ENCODE data around the gene PTPMT1.
"Not testable (repeated sequence)": the region's sequence is repeated elsewhere in the genome, so short reads cannot be mapped to it uniquely, and the experiment has no call there.

The PTPMT1 gene

DNA sequence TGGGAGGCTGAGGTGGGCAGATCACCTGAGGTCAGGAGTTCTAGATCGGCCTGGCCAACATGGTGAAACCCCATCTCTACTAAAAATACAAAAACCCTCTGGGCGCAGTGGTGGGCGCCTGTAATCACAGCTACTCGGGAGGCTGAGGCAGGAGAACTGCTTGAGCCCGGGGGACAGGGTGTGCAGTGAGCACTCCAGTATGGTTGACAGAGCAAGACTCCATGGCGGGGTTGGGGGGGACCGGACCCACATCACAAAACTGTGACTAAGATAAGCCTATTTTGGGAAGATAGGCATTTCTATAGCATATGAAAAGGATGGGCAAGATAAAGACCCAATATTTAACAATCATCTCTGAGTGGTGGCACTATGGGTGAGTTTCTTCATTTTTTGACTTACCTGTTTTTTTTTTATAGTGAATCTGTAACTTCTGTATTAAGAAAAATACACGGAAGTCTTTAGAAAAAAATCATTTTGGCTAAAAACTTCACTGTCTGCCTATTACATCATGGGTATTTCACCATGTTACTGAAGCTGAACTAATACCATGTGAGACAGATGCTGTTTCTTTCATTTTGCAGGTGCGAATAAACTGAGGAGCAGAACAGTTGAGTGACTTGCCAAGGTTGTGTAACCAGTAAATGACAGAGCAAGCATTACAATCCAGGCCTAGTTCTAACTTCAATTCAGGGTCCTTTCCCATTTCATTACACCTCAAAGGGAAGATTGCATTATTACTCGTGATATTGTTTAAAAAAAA, 14.9 kb upstream of the PTPMT1 start:
- no peak for DNase-seq

DNA sequence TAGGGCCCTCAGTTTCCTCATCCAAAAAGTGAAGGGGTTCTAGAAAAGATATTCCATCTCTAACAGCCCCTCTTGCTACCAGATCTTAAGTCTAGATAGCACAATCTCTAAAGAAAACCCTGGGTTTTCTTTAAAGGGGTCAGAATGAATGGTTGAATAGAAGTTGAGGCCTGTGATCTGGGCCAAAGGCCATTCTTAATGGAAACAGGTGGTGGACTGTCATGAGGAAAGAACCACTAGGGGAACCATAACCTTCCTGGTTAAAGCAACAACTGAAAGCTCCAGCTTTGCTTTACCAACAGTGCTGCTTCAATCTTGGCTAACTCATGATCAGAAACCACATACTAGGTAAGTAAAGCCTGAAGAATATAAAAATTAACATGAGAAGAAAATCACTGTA, 14.3 kb upstream of the PTPMT1 start:
- DNase-seq: no peak

DNA sequence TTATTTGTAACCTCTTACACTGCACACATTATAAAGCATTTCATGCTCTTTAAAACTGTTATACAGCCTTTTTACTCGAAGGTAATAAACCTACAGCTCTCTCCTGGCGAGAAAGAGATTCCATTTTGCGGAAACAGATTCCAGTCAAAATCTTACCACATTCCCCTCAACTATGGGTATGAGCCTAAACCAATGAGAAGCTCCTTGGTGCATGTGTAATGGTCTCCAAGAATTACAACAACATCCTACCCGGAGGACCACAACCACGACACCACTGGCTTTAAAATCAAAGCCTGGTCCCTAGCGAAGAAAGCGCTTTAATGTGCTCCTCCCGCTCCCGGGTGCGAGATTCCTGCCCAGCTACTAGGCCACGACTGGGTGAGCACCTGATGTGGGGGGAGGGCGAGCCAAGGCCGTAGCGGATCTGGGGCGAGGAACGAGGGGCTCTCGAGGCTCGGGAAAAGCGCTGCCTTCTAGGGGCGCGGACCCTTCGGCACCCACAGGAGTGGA, 13.3 kb upstream of the PTPMT1 start:
- no peak for DNase-seq

- peak; percentile 83 for DNase-seq
Measured at GRCh38 chr11:47552566-47553405, 12.6 kb upstream of the PTPMT1 start, which contains the start of gene CELF1. Gene CELF1 (minus strand): TSS chr11:47553132. CDS start chr11:47499523, 53,609 bp downstream.

GRCh38 chr11:47553406-47553743, 12.0 kb upstream of the PTPMT1 start:
- no peak for DNase-seq

DNA sequence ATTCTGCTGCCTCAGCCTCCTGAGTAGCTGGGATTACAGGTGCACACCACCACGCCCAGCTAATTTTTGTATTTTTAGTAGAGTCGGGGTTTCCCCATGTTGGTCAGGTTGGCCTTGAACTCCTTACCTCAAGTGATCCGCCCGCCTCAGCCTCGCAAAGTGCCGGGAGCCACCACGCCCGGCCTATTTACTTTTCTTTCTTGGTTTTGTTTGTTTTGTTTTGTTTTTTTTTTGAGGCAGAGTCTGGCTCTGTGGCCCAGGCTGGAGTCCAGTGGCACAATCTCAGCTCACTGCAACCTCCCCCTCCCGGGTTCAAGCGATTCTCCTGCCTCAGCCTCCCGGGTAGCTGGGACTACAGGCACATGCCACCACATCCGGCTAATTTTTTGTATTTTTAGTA, 8.4 kb upstream of the PTPMT1 start:
- not testable (repeated sequence) for DNase-seq

DNA sequence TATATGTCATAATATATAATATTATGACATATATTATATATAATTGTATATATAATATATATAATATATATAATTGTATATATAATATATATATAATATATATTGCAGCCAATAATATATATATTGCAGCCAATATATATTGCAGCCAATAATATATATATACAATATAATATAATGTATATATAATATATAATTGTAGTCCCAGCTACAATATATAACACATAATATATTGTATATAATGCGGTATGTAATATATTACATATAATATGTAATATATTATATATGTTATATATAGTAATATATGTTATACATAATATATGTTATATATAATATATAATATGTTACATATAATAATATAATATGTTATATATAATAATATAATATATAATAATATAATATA, 6.7 kb upstream of the PTPMT1 start:
- no peak for DNase-seq

- no peak for DNase-seq
Measured at GRCh38 chr11:47560426-47560825, 5.0 kb upstream of the PTPMT1 start.

DNA sequence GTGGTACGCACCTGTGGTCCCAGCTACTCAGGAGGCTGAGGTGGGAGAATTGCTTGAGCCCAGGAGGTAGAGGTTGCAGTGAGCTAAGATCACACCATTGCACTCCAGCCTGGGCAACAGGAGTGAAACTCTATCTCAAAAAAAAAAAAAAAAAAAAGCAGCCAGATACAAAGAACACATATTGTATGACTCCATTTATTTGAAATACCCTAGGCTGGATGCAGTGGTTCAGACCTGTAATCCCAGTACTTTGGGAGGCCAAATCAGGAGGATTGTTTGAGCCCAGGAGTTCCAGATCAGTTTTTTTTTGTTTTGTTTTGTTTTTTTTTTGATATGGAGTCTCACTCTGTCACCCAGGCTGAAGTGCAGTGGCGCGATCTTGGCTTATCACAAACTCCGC, 3.0 kb upstream of the PTPMT1 start:
- DNase-seq: not testable (repeated sequence)

- not testable (repeated sequence) for DNase-seq
Measured at GRCh38 chr11:47564366-47564765, 1.0 kb upstream of the PTPMT1 start.

DNA sequence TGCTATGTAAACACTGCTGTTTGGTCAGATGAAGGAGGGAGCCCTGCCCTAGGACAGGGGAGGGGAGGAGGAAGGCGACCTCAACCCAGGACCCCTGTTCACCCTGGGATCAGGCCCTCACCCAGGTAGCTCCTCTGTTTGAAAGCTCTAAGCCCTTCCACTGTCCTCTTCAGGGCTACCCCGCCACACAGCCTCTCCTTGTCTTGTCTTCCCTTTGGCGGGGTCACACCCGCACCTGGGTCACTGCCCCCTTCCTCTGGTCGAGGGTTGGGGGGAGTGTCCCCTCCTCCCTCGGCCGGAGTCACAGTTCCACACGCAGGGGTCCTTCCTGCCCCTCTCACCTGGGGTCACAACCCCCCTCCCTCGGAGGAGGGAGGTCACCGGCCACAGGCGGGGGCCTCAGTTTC, 463 bp upstream of the PTPMT1 start:
- DNase-seq: no peak

GRCh38 chr11:47566149-47566698, 825 bp downstream of the PTPMT1 start:
- no peak for DNase-seq

DNA sequence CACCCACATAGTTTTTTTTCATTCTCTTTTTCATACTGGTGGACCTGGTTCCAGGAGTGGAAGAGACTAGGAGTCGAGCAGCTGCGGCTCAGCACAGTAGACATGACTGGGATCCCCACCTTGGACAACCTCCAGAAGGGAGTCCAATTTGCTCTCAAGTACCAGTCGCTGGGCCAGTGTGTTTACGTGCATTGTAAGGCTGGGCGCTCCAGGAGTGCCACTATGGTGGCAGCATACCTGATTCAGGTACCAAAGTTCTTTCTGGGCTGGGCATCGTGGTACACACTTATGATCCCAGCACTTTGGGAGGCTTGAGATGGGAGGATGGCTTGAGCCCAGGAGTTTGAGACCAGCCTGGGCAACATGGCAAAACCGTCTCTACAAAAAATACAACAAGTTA, 4.2 kb downstream of the PTPMT1 start:
- no peak for DNase-seq

DNA sequence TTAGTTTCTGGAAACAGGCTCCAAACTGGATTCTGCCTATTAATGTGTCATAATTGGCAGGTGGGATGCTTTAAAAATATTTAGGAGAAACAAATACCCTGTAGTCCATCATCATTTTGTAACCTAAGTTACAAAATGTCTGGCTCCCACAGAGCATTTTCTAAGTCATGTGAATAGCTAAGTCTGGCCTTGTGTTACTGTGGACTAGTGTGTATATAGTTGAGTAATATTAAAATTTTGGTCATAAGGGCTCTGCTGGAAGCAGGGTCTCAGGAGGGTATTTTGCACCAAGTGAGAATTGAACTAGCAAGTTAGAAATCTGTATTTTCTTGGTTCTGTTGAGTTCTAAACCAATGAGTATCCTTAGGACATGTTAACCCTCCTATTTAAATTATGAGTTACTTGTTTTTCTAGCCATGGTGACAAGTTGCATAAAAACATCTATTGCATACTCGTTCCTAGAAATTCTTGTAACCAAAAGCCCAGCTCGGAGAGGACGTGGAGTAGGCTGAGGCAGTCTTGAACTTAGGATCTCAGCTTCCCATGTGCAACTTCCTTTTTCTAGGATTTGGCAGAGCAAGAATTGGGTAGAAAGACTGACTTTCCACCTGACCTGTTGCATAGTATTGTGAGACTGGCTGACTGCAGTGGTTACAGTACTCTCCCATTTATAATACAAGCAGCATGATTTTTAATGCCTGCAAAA, 5.4 kb downstream of the PTPMT1 start:
- no peak for DNase-seq

DNA sequence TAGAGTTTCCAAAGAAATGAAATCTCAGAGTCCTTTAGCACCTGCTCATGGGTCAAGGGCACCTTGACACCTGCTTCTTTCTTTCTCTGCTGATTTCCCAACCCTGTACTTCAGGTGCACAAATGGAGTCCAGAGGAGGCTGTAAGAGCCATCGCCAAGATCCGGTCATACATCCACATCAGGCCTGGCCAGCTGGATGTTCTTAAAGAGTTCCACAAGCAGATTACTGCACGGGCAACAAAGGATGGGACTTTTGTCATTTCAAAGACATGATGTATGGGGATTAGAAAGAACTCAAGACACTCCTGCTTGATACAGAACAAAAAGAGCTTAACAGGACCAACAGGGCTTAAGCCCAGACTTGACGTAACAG, 5.9 kb downstream of the PTPMT1 start:
- no peak for DNase-seq

DNA sequence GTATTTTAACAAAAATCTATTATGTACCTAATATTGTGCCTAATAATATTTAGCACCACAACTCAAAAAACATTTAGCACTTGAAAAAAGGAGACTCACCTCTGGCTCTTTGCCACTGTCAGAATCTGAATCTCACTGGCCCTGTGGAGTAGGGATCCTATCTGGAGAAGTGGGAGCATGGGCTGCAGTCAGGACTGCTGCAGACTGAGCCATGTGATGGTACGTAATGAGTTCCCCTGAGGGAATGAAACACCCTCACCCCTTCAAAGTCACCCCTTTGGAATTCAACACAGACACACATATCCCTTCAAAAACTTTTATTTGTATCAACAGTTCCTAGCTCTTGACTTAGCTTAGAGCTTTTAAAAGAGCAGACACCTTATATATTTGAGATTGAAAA, 6.5 kb downstream of the PTPMT1 start:
- DNase-seq: no peak

GRCh38 chr11:47572715-47573255, 7.4 kb downstream of the PTPMT1 start:
- no peak for DNase-seq

DNA sequence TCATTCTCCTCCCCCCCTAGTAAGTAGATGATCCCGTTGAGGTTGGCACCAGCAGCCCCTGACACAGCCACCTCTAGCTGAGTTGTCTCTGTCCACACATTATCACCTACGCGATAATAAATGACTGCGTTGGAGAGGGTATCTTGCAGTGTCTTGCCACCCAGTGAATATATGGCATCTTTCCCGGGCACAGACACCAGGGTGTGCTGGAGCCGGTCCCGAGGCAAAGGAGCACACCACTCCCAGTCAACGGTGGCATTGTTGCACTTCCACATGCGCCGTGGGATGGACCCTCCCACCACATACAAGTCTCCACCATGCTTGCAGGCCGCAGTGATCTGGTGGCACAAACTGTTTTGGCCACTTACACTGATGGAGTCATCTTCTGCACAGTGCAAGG, 7.9 kb downstream of the PTPMT1 start:
- no peak for DNase-seq

DNA sequence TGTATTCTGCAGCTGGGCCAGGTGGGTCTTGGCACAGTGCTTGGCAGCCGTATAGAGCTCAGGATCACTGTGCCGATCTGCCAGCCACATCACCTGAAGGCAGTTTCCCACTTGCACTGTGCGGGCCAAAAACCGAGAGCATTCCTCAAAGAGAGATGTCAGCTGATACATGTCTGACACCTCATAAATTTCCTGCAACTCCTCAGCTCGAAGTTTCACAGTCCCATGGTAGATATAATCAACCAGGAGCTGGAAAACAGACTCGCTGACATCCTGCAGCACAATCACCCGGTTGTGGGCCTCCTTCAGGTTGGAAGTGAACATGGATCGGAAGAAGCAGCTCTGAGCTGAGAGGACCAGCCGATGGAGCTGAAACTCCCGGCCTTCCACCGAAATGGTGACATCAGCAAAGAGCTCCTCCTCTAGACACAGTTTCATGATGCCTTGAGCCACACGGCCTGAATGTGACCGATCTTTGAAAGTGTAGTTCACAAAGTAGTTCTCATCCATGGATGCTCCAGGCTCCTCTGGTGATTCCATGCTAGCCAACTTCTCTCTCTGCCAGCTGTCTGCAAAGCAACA, 12.2 kb downstream of the PTPMT1 start:
- DNase-seq: no peak

GRCh38 chr11:47578524-47579494, 13.4 kb downstream of the PTPMT1 start, which contains the start of the genes KBTBD4 and NDUFS3:
Gene KBTBD4 (minus strand): TSS chr11:47578970. CDS start chr11:47578951, 19 bp downstream.
Gene NDUFS3 (plus strand): TSS chr11:47579074. CDS start chr11:47579092, 18 bp downstream.
- DNase-seq: peak; percentile 62

DNA sequence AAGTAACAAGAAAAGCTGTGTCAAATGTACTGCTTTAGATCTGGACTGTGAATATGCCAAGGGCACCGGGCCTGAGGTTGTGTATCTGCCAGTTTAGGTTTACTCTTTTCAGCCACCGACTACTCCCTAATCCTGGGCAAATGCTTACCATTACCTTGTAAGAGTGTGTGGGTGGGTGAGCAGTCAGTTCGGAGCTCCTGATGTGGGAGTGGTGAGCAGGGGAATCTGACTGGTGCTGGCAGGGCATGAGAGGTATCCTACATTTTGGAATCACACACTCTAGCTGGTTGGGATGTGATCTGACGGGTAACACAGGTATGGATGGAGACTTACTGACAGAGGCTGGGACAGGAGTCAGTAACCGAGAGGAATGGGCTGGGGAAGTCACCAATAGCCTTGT, 18.4 kb downstream of the PTPMT1 start:
- DNase-seq: no peak

Data from activated gamma-delta T cell (primary cell).